ENCODE results near the gene HBG1.

- TF ChIP-seq, protein P1, sequence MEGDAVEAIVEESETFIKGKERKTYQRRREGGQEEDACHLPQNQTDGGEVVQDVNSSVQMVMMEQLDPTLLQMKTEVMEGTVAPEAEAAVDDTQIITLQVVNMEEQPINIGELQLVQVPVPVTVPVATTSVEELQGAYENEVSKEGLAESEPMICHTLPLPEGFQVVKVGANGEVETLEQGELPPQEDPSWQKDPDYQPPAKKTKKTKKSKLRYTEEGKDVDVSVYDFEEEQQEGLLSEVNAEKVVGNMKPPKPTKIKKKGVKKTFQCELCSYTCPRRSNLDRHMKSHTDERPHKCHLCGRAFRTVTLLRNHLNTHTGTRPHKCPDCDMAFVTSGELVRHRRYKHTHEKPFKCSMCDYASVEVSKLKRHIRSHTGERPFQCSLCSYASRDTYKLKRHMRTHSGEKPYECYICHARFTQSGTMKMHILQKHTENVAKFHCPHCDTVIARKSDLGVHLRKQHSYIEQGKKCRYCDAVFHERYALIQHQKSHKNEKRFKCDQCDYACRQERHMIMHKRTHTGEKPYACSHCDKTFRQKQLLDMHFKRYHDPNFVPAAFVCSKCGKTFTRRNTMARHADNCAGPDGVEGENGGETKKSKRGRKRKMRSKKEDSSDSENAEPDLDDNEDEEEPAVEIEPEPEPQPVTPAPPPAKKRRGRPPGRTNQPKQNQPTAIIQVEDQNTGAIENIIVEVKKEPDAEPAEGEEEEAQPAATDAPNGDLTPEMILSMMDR (IDR thresholded peaks at IDR 0.05) = no peak
- TF ChIP-seq POLR2A (IDR thresholded peaks at IDR 0.05) = no peak
Measured at GRCh38 chr11:5242208-5242607, 7.4 kb downstream of the HBG1 start.
